Stimulated activated CD8-positive, alpha-beta memory T cell treated with anti-CD3 and anti-CD28 coated beads, Interleukin-7, amount 100 ng/mL, for 1 hour (primary cell): ENCODE results near the gene RAB37.

ENCODE experiments used
- DNase-seq, 2 donors: peaks; one replicate each; pipeline ENCODE4 v3.0.0-alpha.2; 2020; ENCODE audit warnings: low read depth in 2 of 2

The RAB37 gene

DNA sequence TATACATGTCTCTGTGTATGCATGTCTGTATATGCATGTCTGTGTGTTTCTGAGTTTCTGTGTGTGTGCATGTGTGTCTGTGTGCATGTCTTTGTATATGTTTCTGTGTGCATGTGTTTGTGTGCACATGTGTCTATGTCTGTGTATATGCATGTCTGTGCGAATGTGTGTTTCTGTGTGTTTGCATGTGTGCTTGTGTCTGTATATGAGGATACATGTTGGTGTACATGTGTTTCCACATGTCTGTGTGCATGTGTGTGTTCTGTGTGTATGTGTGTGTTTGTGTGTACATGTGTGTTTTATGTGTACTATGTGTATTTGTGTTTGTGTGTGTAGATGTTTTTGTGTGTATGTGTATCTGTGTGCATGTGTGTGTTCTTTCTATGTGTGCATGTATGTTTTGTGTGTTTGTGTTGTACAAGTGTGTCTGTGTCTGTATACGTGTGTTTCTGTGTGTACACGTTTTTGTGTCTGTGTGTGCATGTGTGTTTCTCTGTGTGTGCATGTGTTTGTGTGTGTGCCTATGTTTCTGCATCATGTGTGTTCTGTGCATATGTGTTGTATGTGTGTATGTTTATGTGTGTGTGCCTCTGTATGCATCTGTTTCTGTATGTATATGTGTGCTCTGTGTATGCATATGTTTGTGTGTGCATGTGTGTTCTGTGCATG is 8.9 kb upstream of the RAB37 start:
- DNase-seq: no peak

DNA sequence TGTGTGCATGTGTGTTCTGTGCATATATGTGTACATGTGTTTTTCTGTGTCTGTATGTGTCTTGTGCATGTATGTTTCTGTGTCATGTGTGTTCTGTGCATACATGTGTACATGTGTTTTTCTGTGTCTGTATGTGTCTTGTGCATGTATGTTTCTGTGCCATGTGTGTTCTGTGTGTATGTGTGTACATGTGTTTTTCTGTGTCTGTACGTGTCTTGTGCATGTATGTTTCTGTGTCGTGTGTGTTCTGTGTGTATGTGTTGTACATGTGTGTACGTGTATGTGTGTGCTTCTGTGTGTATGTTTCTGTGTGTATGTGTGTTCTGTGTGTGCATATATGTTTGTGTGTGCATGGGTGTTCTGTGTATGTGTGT is 8.4 kb upstream of the RAB37 start:
- DNase-seq: no peak

DNA sequence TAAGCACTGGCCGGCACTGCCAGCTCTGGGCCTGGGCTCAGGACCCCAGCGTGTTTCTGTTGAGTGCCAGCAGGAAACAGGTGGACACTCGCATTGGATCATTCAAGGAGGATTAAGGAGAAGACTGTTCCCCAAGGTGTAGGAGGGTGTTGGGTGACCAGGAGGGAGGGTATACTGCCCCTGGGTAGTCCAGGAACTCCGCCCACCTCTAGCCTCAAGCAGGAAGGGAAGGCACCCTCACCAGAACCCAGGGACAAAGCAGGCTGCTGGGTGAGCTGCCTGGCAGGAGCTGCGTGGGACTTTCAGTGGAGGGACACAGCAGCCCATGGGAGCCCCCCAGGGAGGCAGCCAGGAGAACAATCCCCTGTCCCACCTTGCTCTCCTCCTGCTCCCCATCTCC is 7.7 kb upstream of the RAB37 start:
- DNase-seq: no peak

DNA sequence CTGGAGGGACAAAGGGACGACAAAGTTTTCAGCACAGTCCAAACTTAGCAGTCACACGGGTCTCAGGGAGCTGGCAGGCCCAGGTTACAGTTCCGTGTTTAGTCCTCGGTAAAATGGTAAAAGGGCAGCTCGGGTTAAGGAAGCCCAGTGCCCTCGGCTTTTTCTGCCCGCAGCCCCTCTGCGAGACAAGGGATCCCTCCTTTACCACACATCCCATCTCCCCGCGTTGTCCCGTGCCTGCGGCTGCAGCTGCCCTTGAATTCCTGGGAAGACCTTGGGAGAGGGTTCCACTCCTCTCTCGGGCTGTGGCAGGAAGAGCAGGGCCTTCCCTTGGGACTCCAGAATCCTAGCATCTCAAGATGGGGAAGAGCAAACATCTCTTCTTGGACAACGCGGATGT is 7.2 kb upstream of the RAB37 start:
- DNase-seq: no peak

DNA sequence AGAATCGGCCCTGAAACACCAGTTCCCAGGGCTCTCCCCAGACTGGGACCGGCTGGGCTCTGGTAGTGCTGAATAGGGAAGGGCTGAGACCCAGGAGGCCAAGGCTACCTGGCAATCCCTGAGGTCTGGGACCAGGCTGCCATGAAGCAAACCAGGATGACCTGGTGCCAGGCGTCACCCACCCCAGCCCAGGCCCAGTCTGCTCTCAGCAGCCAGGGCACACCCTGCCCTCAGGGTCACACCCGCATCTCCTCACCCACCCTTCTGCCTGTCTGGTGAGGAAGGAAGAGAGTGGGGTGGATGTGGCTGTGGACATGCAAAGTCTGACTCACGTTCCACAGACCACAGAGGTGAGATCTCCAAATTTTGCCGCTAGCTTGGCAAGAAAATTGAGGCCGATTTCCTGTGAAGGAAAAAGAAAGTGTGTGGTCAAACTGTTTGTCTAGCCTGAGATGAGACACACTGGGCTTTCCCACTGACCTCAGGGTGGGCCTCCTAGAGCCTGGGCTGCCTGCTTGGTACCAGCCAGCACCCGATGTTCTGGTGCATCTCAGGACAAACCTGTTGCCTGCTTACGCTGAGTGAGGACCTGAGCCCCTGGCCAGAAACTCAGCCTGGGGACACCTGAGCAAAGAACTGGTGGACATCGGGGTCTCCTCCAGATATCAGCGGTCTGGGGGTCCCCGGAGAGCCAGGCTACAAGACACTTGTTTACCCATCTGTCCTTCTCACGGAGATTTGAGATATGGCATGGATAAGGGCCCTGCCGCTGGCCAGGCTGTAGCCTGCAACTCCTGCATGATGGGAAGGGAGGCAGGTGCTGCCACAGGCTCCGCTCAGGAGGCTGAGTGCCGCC is 6.3 kb upstream of the RAB37 start:
- no peak for DNase-seq

DNA sequence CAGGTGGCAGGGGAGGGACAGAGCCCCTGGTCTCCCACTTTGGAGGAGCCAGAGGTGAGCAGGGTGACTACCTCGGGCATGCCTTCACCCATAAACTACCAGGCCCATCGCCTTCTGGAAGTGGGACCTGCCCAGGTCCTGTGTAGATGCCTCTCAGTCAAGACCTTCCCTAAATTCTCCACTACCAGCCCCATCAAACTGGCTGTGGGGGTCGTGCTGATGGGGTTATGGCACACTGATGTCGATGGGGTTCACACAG is 5.8 kb upstream of the RAB37 start:
- DNase-seq: no peak

DNA sequence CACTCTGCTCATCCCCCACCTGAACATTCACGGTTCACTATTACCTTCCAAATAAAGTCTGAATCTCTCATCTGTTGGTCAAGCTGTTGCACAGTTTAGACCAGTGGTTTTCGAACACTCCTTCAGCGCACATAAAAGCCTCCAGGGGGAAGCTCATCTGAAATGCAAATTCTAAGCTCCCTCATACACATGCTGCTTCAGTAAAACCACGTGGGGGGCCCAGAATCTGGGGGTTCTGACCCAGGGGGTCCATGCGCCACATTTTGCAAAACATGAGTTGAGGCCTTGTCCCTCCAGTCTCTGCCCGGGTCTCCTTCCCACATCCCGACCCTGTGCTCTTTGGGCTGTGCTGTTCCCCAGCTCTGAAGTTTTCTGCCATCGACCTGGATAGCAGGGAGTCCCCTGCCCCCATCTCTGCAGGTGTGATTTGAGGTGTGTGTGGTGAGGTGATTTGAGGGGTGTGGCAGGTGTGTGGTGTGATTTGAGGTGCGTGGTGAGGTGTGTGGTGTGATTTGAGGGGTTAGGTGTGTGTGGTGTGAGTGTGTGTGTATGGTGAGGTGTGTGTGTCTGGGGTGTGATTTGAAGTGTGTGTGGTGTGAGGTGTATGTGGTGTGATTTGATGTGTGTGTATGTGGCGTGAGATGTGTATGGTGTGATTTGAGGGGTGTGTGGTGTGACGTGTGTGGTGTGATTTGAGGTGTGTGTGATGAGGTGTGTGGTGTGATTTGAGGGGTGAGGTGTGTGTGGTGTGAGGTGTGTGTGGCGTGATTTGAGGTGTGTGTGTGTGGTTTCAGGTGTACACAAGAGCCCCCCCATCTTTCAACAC is 4.8 kb upstream of the RAB37 start:
- no peak for DNase-seq

DNA sequence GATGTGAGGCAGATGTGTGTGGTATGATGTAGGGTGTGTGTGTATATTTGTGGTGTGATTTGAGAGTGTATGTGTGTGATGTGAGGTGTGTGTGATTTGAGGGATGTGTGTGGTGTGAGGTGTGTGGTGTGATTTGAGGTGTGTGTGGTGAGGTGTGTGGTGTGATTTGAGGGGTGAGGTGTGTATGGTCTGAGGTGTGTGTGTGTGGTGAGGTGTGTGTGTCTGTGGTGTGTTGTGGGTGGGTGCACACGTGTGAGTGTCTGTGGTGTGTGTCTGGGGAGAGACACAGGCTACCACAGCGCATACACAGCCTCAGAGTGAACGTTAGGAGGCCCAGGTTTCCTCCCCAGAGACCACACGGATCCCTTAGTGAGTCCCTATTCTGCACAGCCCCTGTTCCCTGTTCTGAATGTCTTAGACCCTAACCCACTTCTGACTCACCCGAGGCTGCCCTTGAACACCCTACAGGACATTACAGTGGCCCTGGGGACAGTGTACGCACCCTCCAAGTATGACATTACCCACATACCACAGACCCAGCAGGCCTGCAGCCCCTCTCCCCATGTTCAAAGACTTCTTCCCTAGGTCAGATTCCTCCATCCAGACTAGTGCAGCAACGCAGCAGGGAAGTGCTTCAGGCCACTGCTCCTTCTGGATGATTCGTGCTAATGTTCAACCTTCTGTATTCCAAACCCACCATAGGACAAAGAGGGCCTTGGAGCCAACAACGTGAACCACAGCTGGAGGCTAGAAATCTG is 3.5 kb upstream of the RAB37 start:
- no peak for DNase-seq

DNA sequence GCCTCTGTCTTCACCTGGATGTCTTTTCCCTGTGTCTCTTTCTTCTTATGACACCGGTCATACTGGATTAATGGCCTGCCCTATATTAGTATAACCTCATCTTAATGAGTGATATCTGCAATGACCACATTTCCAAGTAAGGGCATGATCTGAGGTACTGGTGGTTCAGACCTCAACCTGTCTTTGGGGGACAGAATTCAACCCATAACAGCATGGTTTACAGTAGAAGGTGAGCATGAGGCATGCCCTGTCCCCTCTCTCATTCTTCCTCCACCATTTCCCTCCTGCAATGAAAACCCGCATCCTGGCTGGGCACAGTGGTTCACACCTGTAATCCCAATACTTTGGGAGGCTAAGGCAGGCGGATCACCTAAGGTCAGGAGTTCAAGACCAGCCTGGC is 2.8 kb upstream of the RAB37 start:
- no peak for DNase-seq

DNA sequence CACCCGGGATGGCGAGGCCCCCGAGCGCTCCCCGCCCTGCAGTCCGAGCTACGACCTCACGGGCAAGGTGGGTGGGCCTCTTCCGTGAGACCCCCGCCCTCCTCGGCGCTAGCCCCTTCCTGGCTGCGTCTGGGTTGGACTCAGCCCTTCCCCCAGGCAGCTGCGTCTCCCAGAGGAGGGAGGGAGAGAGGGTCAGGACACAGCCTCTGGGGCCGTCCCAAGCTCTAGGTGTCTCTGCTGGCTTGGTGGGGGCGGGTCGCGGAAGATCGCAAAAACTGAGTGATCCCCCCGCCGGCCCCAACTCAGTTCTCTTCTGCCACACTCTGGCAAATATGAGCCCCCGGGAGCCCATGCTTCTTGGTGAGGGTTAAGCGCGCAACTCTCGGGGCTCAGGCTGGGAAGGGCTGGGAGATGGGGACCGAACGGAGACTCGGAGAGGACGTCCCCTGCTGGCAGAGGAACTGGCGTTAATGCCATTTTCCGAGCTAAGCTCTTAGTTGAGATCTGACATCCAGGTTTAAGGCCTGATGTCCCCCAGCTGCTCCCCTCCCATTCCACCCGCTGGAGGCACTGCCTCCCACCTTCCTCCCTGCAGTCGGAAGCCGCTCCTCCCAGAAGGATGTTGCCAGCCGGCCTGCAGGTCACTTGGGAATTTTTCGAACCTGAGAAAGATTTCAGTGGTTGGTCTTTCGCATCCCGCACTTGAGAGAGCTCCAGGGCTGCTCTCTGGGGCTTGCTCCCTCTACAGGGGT is 419 bp downstream of the RAB37 start:
- no peak for DNase-seq

DNA sequence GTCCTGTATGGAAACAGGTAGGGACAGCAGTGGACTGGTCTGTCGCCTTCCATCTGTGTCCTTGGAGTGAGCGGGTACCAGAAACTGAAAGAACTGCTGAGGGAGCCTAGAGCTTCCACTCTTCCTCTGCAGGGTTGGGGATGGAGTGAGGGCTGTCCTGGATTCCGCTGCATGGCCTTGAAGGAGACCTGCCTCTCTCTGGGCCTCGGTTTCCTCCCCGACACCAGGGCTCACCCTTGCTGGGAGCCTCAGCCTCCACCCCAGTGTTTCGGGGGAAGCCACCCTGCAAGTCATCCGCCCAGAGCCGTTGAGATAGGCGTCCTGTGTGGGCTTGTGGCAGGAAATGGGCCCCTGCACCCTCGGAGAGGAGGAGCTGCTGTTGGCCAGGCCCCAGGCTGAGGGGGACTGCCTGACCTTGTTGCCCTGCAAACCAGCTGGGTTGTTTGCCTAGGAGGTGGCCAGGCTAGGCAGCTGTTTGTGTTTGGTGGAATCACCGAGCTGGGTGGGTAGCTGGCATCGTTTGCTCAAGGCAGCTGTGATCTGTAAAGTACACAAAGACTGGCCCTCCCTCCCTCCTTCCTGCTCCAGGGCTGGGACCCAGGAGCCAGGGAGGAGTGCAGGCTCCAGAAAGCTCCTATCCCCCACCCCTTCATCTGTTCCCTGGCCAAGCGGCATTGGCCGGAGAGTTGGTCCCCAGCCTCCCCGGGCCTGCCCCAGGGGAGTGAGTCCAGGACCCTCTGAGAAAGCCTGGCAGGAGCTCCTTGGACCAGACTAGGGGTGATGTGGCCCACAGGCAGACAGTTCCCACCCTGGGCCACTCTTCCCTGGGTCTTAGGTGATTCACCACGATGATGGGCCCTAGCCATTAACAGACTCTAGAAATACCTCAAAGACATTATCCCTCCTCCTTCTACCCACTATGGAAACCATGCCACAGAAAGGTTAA is 1.3 kb downstream of the RAB37 start:
- DNase-seq: peak; percentile 52 to 60

DNA sequence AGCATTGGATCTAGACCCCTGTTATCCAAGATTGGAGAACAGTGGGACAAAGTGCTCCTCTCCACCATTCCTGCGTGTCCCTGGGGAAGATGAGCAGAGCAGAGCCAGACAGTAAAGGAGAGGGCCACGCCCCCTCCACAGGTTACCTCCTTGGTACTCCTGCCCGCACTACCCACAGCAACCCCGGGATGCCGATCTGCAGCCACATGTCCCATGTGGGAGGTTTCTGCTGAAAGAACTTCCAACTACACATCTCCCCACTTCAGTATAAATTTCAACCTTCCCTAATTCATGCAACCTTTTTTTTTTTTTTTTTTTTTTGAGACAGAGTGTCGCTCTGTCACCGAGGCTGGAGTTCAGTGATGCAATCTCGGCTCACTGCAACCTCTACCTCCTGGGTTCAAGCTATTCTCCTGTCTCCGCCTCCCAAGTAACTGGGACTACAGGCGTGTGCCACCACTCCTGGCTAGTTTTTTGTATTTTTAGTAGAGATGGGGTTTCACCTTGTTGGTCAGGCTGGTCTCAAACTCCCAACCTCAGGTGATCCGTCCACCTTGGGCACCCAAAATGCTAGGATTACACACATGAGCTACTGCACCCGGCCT is 2.3 kb downstream of the RAB37 start:
- DNase-seq: no peak

DNA sequence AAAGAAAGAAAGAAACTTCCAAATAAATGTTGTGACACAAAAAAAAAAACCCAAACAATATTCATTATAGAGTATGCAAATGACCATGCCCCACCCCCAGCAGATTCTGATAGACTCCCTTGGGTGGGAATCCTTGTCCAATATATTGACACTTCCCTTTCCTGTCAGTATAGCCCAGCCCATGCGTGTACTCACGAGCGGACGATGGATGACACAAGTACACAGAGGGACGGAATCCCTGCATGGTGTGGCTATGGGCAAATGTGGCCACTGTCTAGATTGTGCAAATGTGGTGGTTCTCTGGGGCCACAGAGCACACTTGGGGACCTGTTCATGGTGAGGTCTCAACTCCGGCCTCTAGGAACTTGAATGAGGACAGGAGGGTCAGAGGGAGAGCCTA is 3.1 kb downstream of the RAB37 start:
- no peak for DNase-seq

DNA sequence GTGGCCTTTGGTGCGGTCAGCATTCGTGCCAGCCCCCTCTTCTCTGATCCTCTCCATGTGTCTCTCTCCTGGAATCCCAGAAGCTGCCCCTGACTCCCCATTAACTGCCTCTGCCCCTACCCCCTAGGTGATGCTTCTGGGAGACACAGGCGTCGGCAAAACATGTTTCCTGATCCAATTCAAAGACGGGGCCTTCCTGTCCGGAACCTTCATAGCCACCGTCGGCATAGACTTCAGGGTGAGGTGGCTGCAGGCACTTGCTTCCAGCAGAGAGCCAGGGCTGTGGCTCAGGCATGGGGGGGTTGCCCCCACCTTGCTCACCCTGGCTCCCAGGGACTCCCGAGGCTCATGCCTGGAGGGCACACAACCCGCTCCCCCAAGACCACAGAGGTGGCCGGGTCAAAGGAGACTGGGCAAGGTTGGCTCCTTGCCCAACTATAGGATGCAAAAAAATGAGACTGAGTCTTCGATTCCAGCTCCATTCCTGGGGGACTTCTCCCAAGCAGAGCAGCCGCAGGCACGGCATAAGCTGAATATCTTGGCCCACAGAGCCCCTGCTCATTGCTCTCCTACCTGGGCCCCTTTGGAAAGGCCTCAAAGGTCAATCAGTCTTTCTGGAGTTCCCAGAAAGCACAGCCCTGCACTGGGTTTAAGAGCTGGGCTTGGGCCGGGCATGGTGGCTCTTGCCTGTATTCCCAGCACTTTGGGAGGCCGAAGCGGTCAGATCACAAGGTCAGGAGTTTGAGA is 3.8 kb downstream of the RAB37 start:
- DNase-seq: no peak

DNA sequence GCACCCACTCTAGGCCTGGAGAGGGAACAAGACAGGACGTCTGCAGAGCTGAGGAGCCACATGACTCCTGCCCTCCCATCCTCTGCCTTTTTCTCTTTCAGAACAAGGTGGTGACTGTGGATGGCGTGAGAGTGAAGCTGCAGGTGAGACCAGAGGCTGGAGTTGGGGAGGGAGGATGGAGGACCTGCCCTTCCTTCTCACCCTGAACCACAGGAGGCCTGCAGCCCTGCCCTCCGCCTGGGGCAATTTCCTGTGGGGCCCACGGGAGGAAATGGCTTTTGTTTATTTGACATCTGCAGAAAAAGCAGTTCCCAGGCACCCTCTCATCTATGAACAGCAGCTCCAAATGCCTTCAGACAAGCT is 5.1 kb downstream of the RAB37 start:
- DNase-seq: no peak

DNA sequence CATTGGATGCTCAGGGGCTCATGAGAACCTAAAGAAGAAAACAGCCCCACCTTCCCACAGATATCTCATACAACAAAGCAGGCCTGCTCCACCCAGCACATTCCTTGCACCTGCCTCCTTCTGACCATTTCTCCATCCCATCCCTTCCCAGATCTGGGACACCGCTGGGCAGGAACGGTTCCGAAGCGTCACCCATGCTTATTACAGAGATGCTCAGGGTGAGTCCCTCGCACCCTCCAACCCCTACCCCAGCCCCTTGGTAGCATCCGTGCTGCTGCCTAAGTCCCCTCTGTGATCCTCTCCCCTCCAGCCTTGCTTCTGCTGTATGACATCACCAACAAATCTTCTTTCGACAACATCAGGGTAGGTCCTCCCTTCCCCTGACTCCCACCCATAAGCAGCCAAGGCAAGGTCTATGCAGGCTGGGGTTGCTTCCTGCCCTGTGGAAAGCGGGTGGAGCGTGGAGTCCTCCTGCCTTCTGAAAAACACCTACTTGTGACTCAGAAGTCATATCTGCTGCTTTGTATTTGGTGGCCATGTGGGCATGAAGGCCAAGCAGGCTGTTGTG is 6.0 kb downstream of the RAB37 start:
- no peak for DNase-seq

DNA sequence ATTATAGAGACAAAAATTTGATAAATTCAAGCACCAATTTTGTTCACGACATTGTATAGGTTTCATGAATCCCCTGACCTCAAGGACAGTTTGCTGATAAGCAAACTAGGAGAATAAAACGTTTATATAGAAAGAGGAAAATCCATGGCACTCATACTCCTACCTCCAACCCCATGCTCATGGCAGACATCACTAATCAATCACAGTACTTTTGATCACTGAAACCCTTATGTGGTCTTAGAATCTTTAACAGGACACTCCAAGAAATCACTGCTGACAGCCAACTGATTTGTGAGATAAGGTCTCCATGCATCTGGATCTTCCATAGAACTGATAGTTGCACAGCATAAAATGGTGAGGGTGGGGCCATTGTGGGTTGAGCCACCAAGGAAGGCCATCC is 6.7 kb downstream of the RAB37 start:
- no peak for DNase-seq

DNA sequence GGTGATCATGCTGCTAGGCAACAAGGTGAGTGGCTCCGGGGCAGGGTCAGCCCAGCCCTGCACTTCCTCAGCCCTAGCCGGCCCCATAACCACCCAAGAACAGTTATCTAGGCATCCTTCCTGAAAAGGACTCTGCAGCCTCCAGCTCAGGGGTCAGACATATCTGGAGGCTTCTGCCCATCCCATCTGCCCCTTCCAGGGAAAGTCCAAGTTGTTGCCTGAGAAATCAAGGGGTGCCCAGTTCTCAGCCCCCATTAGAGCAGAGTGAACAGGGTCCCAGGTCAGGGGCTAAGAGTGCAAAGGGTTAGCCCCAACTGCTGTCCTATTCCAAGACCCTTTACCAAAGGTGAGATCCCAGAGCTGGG is 7.3 kb downstream of the RAB37 start:
- no peak for DNase-seq
